GM21447 (cell line): Measurements from ENCODE around the gene GYG2.
A peak's percentile ranks its signal among the peaks of the same experiment; 100 is the strongest.

Experiments
- ATAC-seq: cut with Tn5 transposase; IDR thresholded peaks from one replicate; pipeline ENCODE4 v1.9.1; 2021; ENCODE audit not compliant: unreplicated experiment

The GYG2 gene

GRCh38 chrX:2812161-2812907 is 16.4 kb upstream of the GYG2 start:
- peak; percentile 67 for ATAC-seq

DNA sequence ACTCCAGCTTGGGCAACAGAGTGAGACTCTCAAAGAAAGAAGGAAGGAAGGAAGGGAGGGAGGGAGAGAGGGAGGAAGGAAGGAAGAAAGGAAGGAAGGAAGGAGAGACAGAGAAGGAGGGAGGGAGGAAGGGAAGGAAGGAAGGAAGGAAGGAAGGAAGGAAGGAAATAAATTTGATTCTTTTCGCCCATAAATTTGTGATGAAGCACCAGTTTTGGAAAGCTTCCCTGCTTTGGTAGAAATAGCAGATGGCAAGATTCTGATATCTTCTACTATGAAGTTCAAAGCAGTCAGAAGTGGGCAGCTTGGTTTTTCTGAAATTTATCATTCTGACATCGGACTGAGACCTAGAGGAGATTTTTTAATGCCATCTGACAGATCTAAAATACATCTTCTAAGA is 11.7 kb upstream of the GYG2 start:
- ATAC-seq = no peak

GRCh38 chrX:2819345-2820135 is 9.2 kb upstream of the GYG2 start:
- ATAC-seq = no peak

- no peak for ATAC-seq
Measured at GRCh38 chrX:2820136-2820771, 8.5 kb upstream of the GYG2 start.

DNA sequence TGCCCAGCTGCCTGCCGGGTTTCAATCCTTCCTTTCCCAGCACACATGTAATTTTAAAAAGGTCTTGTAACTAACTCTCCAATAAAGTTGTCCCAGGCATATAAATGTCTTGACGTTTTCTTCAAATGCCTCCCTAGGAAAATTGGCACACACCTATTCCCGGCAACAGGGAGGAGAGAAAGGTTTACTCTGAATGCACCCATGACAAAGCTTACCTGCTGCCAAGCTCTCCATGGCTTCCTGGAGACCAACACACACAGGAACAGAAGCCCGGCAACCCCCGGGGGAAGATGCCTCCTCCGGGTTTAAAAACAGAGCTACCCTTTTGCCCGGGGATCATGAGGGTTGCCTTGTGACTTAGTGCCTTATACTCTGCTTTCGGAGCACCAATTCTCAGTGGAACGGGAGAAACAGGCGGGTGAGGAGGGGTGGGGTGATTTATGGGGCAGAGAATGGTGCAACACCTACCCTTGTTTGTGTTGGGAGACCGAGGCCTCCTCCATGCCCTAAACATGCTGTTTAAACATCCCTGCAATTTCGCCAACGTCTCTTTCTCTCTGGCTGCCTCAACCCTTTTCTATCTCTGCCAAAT is 4.8 kb upstream of the GYG2 start:
- ATAC-seq = no peak

DNA sequence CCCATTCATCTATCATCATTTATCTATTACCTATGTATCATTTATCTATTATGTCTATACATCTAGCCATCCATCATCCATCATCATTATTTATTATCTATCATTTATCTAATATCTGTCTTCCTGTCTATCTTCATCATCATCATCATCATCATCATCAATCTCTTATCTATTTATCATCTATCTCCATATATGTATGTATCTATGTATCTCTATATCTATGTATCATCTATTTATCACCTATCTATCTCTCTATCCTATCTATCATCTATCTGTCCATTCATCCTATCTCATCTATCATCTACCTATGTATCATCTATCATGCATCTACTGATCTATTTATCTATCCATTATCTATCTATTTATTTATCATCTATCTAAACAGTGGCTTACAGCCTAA is 3.8 kb upstream of the GYG2 start:
- no peak for ATAC-seq

GRCh38 chrX:2828959-2829411 is 255 bp downstream of the GYG2 start:
- no peak for ATAC-seq

DNA sequence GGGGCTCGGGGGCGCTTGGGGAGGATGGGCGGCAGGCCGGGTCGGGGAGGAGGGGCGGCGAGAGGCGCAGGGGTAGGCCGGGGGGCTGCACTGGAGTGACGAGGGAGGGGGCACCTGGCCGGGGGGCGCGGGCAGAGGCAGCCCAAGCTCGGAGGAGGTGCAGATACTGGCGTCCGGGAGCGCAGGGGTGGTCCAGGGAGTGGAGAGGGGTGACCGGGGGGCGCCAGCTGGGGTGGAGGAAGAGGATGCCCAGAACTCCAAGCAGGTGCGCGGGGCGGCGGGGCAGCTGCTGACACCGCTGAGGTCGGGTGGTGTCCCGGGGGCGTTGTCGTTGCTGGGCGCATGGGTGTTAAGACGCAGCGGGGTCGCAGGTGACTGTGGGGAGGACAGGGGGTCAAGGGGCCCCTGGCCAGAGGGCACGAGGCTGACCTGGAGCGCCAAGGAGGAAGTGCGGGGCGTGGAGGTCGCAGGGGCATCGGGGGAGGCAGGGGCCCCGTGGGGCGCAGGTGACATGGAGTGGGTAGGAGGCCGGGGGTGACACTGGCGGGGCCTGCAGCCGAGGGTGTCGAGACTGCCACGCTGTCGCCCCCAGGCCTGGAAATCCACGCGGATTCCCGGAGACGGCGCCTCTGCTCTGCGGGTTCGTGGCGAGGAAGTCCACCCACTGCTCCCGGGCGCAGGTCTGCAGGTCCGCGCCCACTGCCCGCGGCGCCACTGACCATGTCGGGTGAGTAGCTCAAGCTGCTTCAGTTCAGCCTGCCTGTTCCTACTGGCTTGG is 928 bp downstream of the GYG2 start:
- no peak for ATAC-seq

- ATAC-seq = no peak
Measured at GRCh38 chrX:2831471-2832228, 2.9 kb downstream of the GYG2 start.

- no peak for ATAC-seq
Measured at GRCh38 chrX:2837961-2838360, 9.2 kb downstream of the GYG2 start.

- ATAC-seq = no peak
Measured at GRCh38 chrX:2840961-2841360, 12.2 kb downstream of the GYG2 start.

- ATAC-seq = no peak
Measured at GRCh38 chrX:2841537-2841936, 12.8 kb downstream of the GYG2 start.

DNA sequence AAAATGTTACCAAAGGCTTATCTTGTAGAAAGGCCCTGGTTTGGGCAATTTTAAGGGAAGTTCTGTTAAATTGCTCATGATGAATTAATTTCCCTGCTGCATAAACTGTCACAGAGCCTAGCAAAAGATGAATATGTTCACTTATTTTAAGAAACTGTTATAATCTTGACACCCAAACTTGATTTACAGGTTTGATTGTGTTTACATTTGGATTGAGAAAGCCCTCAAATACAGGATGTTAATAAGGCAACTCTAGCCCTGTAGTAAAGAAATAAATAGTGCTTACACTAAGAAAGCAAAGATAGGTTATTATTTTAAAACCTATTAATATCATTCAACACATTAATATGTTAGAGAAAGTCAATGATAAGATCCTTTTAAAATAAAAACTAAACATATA is 18.3 kb downstream of the GYG2 start:
- no peak for ATAC-seq

DNA sequence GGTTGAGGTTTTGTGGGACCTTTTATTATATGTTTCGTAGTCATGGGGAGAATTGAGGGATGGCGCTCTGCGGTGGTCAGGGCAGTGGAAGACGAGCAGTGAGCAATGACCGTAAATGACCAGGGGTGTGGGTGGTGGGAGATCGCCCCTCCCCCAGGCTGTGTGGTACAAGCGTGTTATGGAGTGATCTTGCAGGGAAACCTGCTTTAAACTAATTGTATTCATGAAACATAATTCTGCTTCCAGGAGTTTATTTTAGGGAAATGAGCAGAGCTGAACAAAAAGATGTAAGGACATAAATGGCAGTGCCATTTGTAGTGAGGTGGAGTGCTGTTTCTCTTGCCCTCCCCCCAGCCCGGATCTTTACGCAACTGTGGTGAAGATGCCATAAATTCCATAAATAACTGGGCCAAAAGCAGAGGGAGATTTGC is 20.2 kb downstream of the GYG2 start:
- no peak for ATAC-seq

- no peak for ATAC-seq
Measured at GRCh38 chrX:2854918-2855317, 26.2 kb downstream of the GYG2 start.

- no peak for ATAC-seq
Measured at GRCh38 chrX:2855761-2856160, 27.0 kb downstream of the GYG2 start.

GRCh38 chrX:2857566-2857965 is 28.8 kb downstream of the GYG2 start:
- no peak for ATAC-seq

DNA sequence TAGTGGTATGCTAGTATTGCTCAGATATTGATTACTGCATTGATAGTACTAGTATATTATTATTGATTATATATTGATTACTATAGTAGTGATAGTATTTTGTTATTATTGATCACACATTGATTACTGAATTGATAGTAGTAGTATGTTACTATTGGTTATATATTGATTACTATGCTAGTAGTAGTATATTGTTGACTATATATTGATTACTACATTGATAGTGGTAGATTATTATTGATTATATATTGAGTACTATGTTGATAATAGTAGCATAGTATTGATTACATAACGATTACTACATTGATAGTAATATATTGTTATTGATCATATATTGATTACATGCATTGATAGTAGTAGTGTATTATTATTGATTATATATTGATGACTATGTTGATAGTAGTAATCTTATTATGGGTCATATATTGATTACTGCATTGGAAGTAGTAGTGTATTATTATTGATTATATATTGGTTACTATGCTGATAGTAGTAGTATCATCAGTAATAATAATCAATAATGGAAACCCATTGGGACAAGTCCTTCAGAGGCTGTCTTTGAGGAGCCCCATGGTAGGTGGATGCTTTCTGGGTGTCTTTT is 30.6 kb downstream of the GYG2 start:
- ATAC-seq = no peak

GRCh38 chrX:2862404-2862803 is 33.7 kb downstream of the GYG2 start:
- ATAC-seq = no peak

DNA sequence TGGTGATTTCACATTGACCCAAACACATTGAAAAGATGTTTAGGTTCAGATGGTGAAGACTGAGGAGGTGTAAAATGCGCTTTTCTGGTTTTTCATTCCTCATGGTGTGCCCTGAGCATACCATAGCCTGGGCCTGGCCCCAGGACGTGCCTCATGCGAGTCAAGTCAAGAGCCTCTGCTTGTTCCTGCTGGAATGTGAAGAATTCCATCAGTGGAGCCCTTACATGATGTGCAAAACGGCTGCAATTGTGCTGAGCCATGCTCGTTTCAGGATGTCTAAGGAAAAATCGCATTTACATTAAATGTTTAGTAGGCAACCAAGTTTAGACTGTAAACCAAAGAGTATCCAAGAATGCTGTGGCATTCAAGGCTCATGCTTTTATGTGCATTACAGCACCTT is 34.9 kb downstream of the GYG2 start:
- ATAC-seq = no peak
